Caco-2 (cell line): Measurements from ENCODE around the gene ZC2HC1C. TPM values are rescaled to one million over a fixed set of nuclear protein-coding genes. Genes with fewer than 3 reads are reported as not detected.

Source experiments
- BruUV-seq: library from RNA; stranded (reverse); fragments of 400-500 nt; replicated peaks from 2 replicates; lab custom pipeline; 2021; lab: Mats Ljungman, UMichigan
- CTCF ChIA-PET: fragments of 300-600 bp; sonication (Branson Sonifier 250); formaldehyde crosslinking; loops from one replicate; lab custom pipeline; 2022; ENCODE audit warnings: antibody characterized with exemption; lab: Charles Lee
- POLR2A ChIA-PET: fragments of 300-600 bp; sonication (Branson Sonifier 250); formaldehyde crosslinking; loops from one replicate; lab custom pipeline; 2022; ENCODE audit warnings: antibody characterized with exemption; lab: Charles Lee
- DNase-seq, 2 experiments: peaks; one replicate each; pipeline versions ENCODE4 v3.0.0 to v3.0.0-alpha.2; 2020 to 2022
- H3K27me3 ChIP-seq: replicated peaks from 2 replicates; pipeline ENCODE4 v1.6.0; 2011; ENCODE audit warnings: low read length; ENCODE audit not compliant: control insufficient read depth, insufficient read depth
- H3K36me3 ChIP-seq: 2 replicates; pipeline ENCODE4 v1.5.1; 2011; ENCODE audit warnings: low read length; ENCODE audit not compliant: control insufficient read depth, insufficient read depth
- H3K4me1 ChIP-seq: fragments of 250-450 bp; sonication (Bioruptor Pico); 2 replicates; pipeline ENCODE4 v1.5.1; 2020; ENCODE audit warnings: mild to moderate bottlenecking
- H3K4me3 ChIP-seq: 2 replicates; pipeline ENCODE4 v1.5.1; 2011; ENCODE audit warnings: low read depth, mild to moderate bottlenecking, control low read depth, low read length
- H3K9me3 ChIP-seq: fragments of 250-450 bp; sonication (Bioruptor Pico); 2 replicates; pipeline ENCODE4 v1.5.1; 2020; ENCODE audit warnings: mild to moderate bottlenecking, moderate library complexity
- H3K27ac Mint-ChIP-seq: one replicate; pipeline ENCODE4 v1.8.0; 2022; ENCODE audit warnings: mixed read lengths; ENCODE audit not compliant: unreplicated experiment
- H3K27me3 Mint-ChIP-seq: one replicate; pipeline ENCODE4 v1.8.0; 2022; ENCODE audit warnings: mixed read lengths; ENCODE audit not compliant: insufficient read depth, unreplicated experiment
- H3K36me3 Mint-ChIP-seq: one replicate; pipeline ENCODE4 v1.8.0; 2022; ENCODE audit warnings: mild to moderate bottlenecking, mixed read lengths; ENCODE audit not compliant: insufficient read depth, unreplicated experiment
- H3K4me1 Mint-ChIP-seq: one replicate; pipeline ENCODE4 v1.8.0; 2022; ENCODE audit warnings: low read depth, mixed read lengths; ENCODE audit not compliant: unreplicated experiment
- H3K4me3 Mint-ChIP-seq: one replicate; pipeline ENCODE4 v1.8.0; 2022; ENCODE audit warnings: mild to moderate bottlenecking, moderate library complexity, mixed read lengths; ENCODE audit not compliant: unreplicated experiment
- H3K9me3 Mint-ChIP-seq: one replicate; pipeline ENCODE4 v1.8.0; 2022; ENCODE audit warnings: mixed read lengths; ENCODE audit not compliant: unreplicated experiment
- CTCF ChIP-seq, 2 experiments: fragments of 200-600 bp in 1 of 2; IDR thresholded peaks; 1 replicate in 1 of 2; 2 replicates in 1 of 2; pipeline versions ENCODE4 v1.5.1 to v1.8.0; 2011 to 2022; ENCODE audit warnings: antibody characterized with exemption in 1 of 2, control low read depth in 1 of 2, inconsistent platforms in 1 of 2, low read depth in 1 of 2, low read length in 1 of 2, mild to moderate bottlenecking in 1 of 2, moderate library complexity in 1 of 2; ENCODE audit not compliant: insufficient read depth in 1 of 2, severe bottlenecking in 1 of 2, unreplicated experiment in 1 of 2
- intact Hi-C: fragments of 100-400 bp; cut with micrococcal nuclease; formaldehyde crosslinking; loops from one replicate; pipeline ENCODE4 v1.10.0; 2022; ENCODE audit not compliant: unreplicated experiment
- total RNA-seq: library from RNA; stranded (reverse); gene quantifications from 2 replicates; pipeline ENCODE4 v1.2.3, GENCODE V29; 2022

The ZC2HC1C gene
- total RNA-seq, 1 experiment from 2014 or later = 2.5 TPM

GRCh38 chr14:75023108-75023507 lies 46.3 kb upstream of the ZC2HC1C start:
- POLR2A ChIA-PET = no interaction called here
- no peak overlapping the region for H3K4me3 Mint-ChIP-seq
- H3K27ac Mint-ChIP-seq = no peak overlapping the region
- Histone ChIP-seq H3K36me3 (no peaks in the 10 kb centered on the region; the same call in 1 of the 2 replicates), H3K27me3 (no peaks in the 10 kb centered on the region), H3K4me1 (peaks cover 13% of the 10 kb centered on the region), H3K4me3 (no peak overlapping the region), H3K9me3 (no peaks in the 10 kb centered on the region)
- H3K36me3 Mint-ChIP-seq = peaks cover 37% of the 10 kb centered on the region
- CTCF ChIA-PET = interaction anchor here (0.6 to 1.1 kb wide), 6 partner anchors 27 to 100 kb away, joined by 3 to 7 read pairs (median 3); partner anchors contain the start of genes ACYP1 and RPS6KL1
- no peaks in the 10 kb centered on the region for H3K27me3 Mint-ChIP-seq
- no TSS peak for BruUV-seq
- peaks cover 18% of the 10 kb centered on the region for H3K4me1 Mint-ChIP-seq
- no peaks in the 10 kb centered on the region for H3K9me3 Mint-ChIP-seq
- no peak for TF ChIP-seq CTCF (IDR thresholded peaks at IDR 0.05; ENCODE audit: insufficient read depth in 1 of 2, low read depth in 1 of 2, low read length in 1 of 2, severe bottlenecking in 1 of 2, unreplicated experiment in 1 of 2)
- intact Hi-C loops = no loop called here
- no peak for DNase-seq

GRCh38 chr14:75025082-75025481 lies 44.4 kb upstream of the ZC2HC1C start:
- H3K36me3 Mint-ChIP-seq = peaks cover 30% of the 10 kb centered on the region
- Histone ChIP-seq H3K9me3 (no peaks in the 10 kb centered on the region), H3K36me3 (no peaks in the 10 kb centered on the region; the same call in none of the 2 replicates), H3K4me1 (no peaks in the 10 kb centered on the region), H3K4me3 (no peak overlapping the region), H3K27me3 (no peaks in the 10 kb centered on the region)
- H3K27me3 Mint-ChIP-seq = no peaks in the 10 kb centered on the region
- ChIA-PET POLR2A (no interaction called here), CTCF (interaction anchor here (1.1 kb wide), 1 partner anchor 102 kb away, joined by 3 read pairs; the partner anchor contains the start of gene RPS6KL1)
- no peak overlapping the region for H3K4me3 Mint-ChIP-seq
- no peak for DNase-seq
- H3K4me1 Mint-ChIP-seq = peaks cover 4% of the 10 kb centered on the region
- H3K9me3 Mint-ChIP-seq = no peaks in the 10 kb centered on the region
- no peak for TF ChIP-seq CTCF (IDR thresholded peaks at IDR 0.05; ENCODE audit: insufficient read depth in 1 of 2, low read depth in 1 of 2, low read length in 1 of 2, severe bottlenecking in 1 of 2, unreplicated experiment in 1 of 2)
- BruUV-seq = no TSS peak
- intact Hi-C loops = no loop called here
- H3K27ac Mint-ChIP-seq = no peak overlapping the region

GRCh38 chr14:75025876-75026275 lies 43.6 kb upstream of the ZC2HC1C start:
- no peaks in the 10 kb centered on the region; the same call in none of the 2 replicates for H3K36me3 ChIP-seq
- no peak overlapping the region for H3K4me3 Mint-ChIP-seq
- CTCF ChIA-PET = no interaction called here
- DNase-seq = no peak
- H3K4me1 Mint-ChIP-seq = no peaks in the 10 kb centered on the region
- no peaks in the 10 kb centered on the region for H3K9me3 ChIP-seq
- no peaks in the 10 kb centered on the region for H3K9me3 Mint-ChIP-seq
- H3K36me3 Mint-ChIP-seq = peaks cover 34% of the 10 kb centered on the region
- intact Hi-C loops = no loop called here
- H3K4me3 ChIP-seq = no peak overlapping the region
- no peak for TF ChIP-seq CTCF (IDR thresholded peaks at IDR 0.05; ENCODE audit: insufficient read depth in 1 of 2, low read depth in 1 of 2, low read length in 1 of 2, severe bottlenecking in 1 of 2, unreplicated experiment in 1 of 2)
- no peaks in the 10 kb centered on the region for H3K27me3 ChIP-seq
- no peaks in the 10 kb centered on the region for H3K4me1 ChIP-seq
- no peaks in the 10 kb centered on the region for H3K27me3 Mint-ChIP-seq
- H3K27ac Mint-ChIP-seq = no peak overlapping the region
- POLR2A ChIA-PET = no interaction called here
- no TSS peak for BruUV-seq
